ENCODE data around the gene JTB.

DNA sequence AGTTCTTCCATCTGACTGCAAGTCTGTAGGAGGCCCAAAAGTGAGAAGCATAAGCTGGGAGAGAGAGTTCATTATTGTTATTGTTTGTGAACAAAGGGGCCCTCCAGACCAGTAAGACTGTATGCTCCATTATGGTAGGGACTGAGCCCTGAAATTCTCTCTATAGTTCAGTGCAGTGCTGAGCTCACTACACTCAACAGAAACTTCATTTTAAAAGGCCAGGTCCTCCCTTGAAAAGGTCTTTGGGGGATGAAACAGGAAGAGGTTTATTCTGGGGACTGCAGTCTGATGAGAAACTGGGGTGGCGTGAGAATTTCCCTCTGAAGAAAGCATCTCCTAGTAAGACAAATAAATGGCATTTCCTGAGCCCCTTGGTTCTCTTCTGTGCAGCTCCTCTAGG lies 49.2 kb downstream of the JTB start:
- TF ChIP-seq POLR2A (IDR thresholded peaks at IDR 0.05; ENCODE audit: low read depth, low read length) (no peak), MXI1 (IDR thresholded peaks at IDR 0.05; ENCODE audit: borderline replicate concordance, low read depth, low read length) (no peak), FOS (IDR thresholded peaks at IDR 0.05; ENCODE audit: low read depth, low read length) (no peak), RAD21 (IDR thresholded peaks at IDR 0.05; ENCODE audit: low read length) (no peak), BHLHE40 (IDR thresholded peaks at IDR 0.05; ENCODE audit: low read depth, low read length) (no peak), RCOR1 (IDR thresholded peaks at IDR 0.05; ENCODE audit: insufficient replicate concordance, low read length) (no peak), SMC3 (IDR thresholded peaks at IDR 0.05; ENCODE audit: low read depth, low read length) (no peak), CEBPB (IDR thresholded peaks at IDR 0.05; ENCODE audit: low read depth, low read length) (no peak), RFX5 (IDR thresholded peaks at IDR 0.05; ENCODE audit: low read depth, low read length) (no peak), MAFK (IDR thresholded peaks at IDR 0.05; ENCODE audit: low read depth, low read length) (no peak)
- TF ChIP-seq, protein P1, sequence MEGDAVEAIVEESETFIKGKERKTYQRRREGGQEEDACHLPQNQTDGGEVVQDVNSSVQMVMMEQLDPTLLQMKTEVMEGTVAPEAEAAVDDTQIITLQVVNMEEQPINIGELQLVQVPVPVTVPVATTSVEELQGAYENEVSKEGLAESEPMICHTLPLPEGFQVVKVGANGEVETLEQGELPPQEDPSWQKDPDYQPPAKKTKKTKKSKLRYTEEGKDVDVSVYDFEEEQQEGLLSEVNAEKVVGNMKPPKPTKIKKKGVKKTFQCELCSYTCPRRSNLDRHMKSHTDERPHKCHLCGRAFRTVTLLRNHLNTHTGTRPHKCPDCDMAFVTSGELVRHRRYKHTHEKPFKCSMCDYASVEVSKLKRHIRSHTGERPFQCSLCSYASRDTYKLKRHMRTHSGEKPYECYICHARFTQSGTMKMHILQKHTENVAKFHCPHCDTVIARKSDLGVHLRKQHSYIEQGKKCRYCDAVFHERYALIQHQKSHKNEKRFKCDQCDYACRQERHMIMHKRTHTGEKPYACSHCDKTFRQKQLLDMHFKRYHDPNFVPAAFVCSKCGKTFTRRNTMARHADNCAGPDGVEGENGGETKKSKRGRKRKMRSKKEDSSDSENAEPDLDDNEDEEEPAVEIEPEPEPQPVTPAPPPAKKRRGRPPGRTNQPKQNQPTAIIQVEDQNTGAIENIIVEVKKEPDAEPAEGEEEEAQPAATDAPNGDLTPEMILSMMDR (conservative IDR thresholded peaks at IDR 0.05; ENCODE audit: low read depth, low read length): no peak
- TF ChIP-seq, protein P2, sequence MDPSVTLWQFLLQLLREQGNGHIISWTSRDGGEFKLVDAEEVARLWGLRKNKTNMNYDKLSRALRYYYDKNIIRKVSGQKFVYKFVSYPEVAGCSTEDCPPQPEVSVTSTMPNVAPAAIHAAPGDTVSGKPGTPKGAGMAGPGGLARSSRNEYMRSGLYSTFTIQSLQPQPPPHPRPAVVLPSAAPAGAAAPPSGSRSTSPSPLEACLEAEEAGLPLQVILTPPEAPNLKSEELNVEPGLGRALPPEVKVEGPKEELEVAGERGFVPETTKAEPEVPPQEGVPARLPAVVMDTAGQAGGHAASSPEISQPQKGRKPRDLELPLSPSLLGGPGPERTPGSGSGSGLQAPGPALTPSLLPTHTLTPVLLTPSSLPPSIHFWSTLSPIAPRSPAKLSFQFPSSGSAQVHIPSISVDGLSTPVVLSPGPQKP (IDR thresholded peaks at IDR 0.05; ENCODE audit: borderline replicate concordance, low read depth, low read length): no peak
- TF ChIP-seq, protein P3, sequence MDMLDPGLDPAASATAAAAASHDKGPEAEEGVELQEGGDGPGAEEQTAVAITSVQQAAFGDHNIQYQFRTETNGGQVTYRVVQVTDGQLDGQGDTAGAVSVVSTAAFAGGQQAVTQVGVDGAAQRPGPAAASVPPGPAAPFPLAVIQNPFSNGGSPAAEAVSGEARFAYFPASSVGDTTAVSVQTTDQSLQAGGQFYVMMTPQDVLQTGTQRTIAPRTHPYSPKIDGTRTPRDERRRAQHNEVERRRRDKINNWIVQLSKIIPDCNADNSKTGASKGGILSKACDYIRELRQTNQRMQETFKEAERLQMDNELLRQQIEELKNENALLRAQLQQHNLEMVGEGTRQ (IDR thresholded peaks at IDR 0.05; ENCODE audit: low read depth, low read length): no peak
